ENCODE data around the gene PDLIM4.

Gene PDLIM4

GRCh38 chr5:132266031-132266835 lies 8.7 kb downstream of the PDLIM4 start:
- DNase-seq (ENCODE audit: low read depth in 2 of 3, low spot score in 2 of 3), result no peak

GRCh38 chr5:132266836-132267160 lies 9.3 kb downstream of the PDLIM4 start:
- DNase-seq (ENCODE audit: low read depth in 2 of 3, low spot score in 2 of 3), result no peak

GRCh38 chr5:132267166-132267739 lies 9.8 kb downstream of the PDLIM4 start:
- no peak for DNase-seq (ENCODE audit: low read depth in 2 of 3, low spot score in 2 of 3)

- DNase-seq (ENCODE audit: low read depth in 2 of 3, low spot score in 2 of 3), result no peak
Observed at GRCh38 chr5:132267931-132268768, 10.7 kb downstream of the PDLIM4 start.

- DNase-seq (ENCODE audit: low read depth in 2 of 3, low spot score in 2 of 3), result no peak
Observed at GRCh38 chr5:132268769-132269551, 11.5 kb downstream of the PDLIM4 start.

- no peak for DNase-seq (ENCODE audit: low read depth in 2 of 3, low spot score in 2 of 3)
Observed at GRCh38 chr5:132269635-132270334, 12.3 kb downstream of the PDLIM4 start.

GRCh38 chr5:132270335-132270665 lies 12.8 kb downstream of the PDLIM4 start:
- no peak for DNase-seq (ENCODE audit: low read depth in 2 of 3, low spot score in 2 of 3)

- DNase-seq (ENCODE audit: low read depth in 2 of 3, low spot score in 2 of 3), result no peak
Observed at GRCh38 chr5:132270706-132271105, 13.2 kb downstream of the PDLIM4 start.

- DNase-seq (ENCODE audit: low read depth in 2 of 3, low spot score in 2 of 3), result no peak
Observed at GRCh38 chr5:132271251-132272246, 14.1 kb downstream of the PDLIM4 start.

GRCh38 chr5:132272311-132273210 lies 15.1 kb downstream of the PDLIM4 start:
- DNase-seq (ENCODE audit: low read depth in 2 of 3, low spot score in 2 of 3), result peak; percentile 42 to 77 (median 65)

GRCh38 chr5:132273631-132274030 lies 16.1 kb downstream of the PDLIM4 start:
- DNase-seq (ENCODE audit: low read depth in 2 of 3, low spot score in 2 of 3), result no peak

- DNase-seq (ENCODE audit: low read depth in 2 of 3, low spot score in 2 of 3), result no peak
Observed at GRCh38 chr5:132274050-132274792, 16.7 kb downstream of the PDLIM4 start.

- no peak for DNase-seq (ENCODE audit: low read depth in 2 of 3, low spot score in 2 of 3)
Observed at GRCh38 chr5:132275367-132276220, 18.1 kb downstream of the PDLIM4 start.

- DNase-seq (ENCODE audit: low read depth in 2 of 3, low spot score in 2 of 3), result no peak
Observed at GRCh38 chr5:132277256-132277655, 19.8 kb downstream of the PDLIM4 start.

- DNase-seq (ENCODE audit: low read depth in 2 of 3, low spot score in 2 of 3), result no peak
Observed at GRCh38 chr5:132277971-132278853, 20.7 kb downstream of the PDLIM4 start.

- DNase-seq (ENCODE audit: low read depth in 2 of 3, low spot score in 2 of 3), result no peak
Observed at GRCh38 chr5:132279801-132280200, 22.3 kb downstream of the PDLIM4 start.

Data from activated CD8-positive, alpha-beta memory T cell treated with anti-CD3 and anti-CD28 coated beads for 48 hours (primary cell).